Measurements from ENCODE around the gene VEGFA.

VEGFA gene

DNA sequence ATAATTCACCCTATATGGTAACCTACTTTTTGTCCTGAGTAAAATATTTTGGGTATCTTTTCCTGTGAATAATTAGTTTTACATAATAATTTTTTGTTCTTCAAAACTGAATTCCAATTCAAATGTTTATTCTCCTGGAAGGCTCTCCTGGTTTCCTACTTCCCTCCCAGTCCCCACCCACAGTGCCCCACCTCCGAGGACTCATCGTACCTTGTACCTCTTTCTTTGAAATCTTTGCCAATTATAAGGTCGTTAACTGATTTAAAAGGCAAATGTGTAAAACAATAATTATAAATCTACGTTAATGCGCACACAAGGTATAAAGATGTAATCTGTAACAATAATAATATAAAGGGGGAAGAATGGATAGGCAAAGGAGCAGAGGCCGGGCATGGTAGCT, 40.5 kb upstream of the VEGFA start:
- no peaks in the 10 kb centered on the region for H3K79me2 ChIP-seq (ENCODE audit: insufficient read depth, low read length)
- no peak for TF ChIP-seq CTCF (conservative IDR thresholded peaks at IDR 0.05; ENCODE audit: low read length)
- no peak for TF ChIP-seq EZH2phosphoT487 (IDR thresholded peaks at IDR 0.05; ENCODE audit: borderline replicate concordance)

DNA sequence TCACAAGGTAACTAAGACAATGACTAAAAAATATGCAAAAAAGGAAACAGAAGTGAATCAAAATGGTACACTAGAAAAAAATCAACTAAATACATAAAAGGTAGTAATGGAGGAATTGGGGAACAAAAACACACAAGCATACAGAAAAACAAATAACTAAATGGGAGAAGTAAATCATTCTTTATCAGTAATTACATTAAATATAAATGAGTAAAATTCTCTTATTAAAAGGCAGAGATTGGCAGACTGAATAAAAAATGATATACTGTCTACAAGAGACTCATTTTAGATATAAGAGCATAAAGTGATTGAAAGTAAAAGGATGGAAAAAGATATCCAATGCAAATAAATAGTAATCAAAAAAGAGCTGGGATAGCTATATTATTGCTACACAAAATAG, 39.4 kb upstream of the VEGFA start:
- no peaks in the 10 kb centered on the region; the same call in 1 of the 2 replicates for H3K9me3 ChIP-seq (ENCODE audit: insufficient read depth, low read depth, low read length)
- no peaks in the 10 kb centered on the region for H4K20me1 ChIP-seq (ENCODE audit: insufficient read depth, low read length, poor library complexity, severe bottlenecking)
- peaks cover 16% of the 10 kb centered on the region for H3K4me1 ChIP-seq (ENCODE audit: insufficient read depth, low read length, poor library complexity, severe bottlenecking)
- H2AFZ ChIP-seq (ENCODE audit: low read length), result no peak overlapping the region
- no peak overlapping the region for H3K4me2 ChIP-seq (ENCODE audit: low read depth, low read length, poor library complexity, severe bottlenecking)
- no peaks in the 10 kb centered on the region for H3K79me2 ChIP-seq (ENCODE audit: insufficient read depth, low read length)
- no peaks in the 10 kb centered on the region for H3K27me3 ChIP-seq (ENCODE audit: insufficient read depth, low read length, poor library complexity, severe bottlenecking)
- no peaks in the 10 kb centered on the region for H3F3A ChIP-seq (ENCODE audit: low read depth)
- H3K9ac ChIP-seq (ENCODE audit: low read depth, low read length, poor library complexity, severe bottlenecking), result no peak overlapping the region
- TF ChIP-seq EZH2phosphoT487 (IDR thresholded peaks at IDR 0.05; ENCODE audit: borderline replicate concordance) (no peak), CTCF (conservative IDR thresholded peaks at IDR 0.05; ENCODE audit: low read length) (no peak)
- no peaks in the 10 kb centered on the region for H3K36me3 ChIP-seq (ENCODE audit: insufficient read depth, low read length)
- H3K4me3 ChIP-seq (ENCODE audit: low read length, poor library complexity, severe bottlenecking), result no peak overlapping the region
- no peaks in the 10 kb centered on the region for H3K9me2 ChIP-seq (replicated peaks; ENCODE audit: low read depth, low read length)

More for the DNA sequence above, 40.5 kb upstream of the VEGFA start:
- no peak overlapping the region for H2AFZ ChIP-seq (ENCODE audit: low read length)
- no peaks in the 10 kb centered on the region for H3K36me3 ChIP-seq (ENCODE audit: insufficient read depth, low read length)
- H3K4me2 ChIP-seq (ENCODE audit: low read depth, low read length, poor library complexity, severe bottlenecking), result no peak overlapping the region
- no peaks in the 10 kb centered on the region for H3F3A ChIP-seq (ENCODE audit: low read depth)
- no peak overlapping the region for H3K9ac ChIP-seq (ENCODE audit: low read depth, low read length, poor library complexity, severe bottlenecking)
- H3K27me3 ChIP-seq (ENCODE audit: insufficient read depth, low read length, poor library complexity, severe bottlenecking), result no peaks in the 10 kb centered on the region
- H3K4me1 ChIP-seq (ENCODE audit: insufficient read depth, low read length, poor library complexity, severe bottlenecking), result peaks cover 21% of the 10 kb centered on the region
- H3K4me3 ChIP-seq (ENCODE audit: low read length, poor library complexity, severe bottlenecking), result no peak overlapping the region
- no peaks in the 10 kb centered on the region for H3K9me2 ChIP-seq (replicated peaks; ENCODE audit: low read depth, low read length)
- no peaks in the 10 kb centered on the region for H4K20me1 ChIP-seq (ENCODE audit: insufficient read depth, low read length, poor library complexity, severe bottlenecking)
- H3K9me3 ChIP-seq (ENCODE audit: insufficient read depth, low read depth, low read length), result no peaks in the 10 kb centered on the region; the same call in 1 of the 2 replicates

DNA sequence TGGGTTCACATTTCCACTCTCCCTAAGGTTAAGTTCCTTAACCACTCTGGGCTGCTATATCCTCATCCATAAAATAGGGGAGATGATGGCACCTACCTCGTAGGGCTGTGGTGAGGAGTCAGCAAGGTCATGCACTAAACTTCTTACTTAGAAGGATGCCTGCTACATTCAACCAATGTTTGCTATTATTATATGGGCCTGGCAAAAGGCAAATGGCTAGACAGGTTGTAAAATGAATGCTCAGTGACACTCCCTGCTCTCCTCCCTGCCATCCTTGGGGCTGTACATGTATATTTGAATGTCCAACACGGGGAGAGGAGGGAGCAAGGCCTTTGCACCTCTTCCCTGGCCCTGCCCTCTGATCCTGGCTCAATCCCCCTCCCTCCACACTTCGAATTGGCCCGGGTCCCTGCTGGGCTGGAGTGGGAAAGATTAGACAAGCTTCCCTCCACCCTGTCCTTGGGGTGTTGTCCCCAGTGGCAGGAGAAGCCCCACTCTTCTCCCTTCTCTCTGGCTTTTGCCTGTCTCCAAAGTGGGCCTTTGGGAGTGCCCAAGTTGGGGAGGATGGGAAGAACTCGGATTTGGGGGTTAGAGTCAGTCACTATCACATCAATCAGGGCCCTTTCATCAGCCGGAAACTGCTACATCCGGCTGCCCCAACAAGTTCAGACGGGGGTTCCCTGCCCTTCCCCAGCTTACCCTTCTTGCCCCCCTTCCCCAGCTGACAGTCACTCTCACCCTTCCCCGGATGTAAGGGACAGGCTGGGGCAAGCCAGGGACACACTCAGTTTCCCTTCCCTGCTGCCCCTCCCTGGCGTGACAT, 36.3 kb upstream of the VEGFA start:
- Histone ChIP-seq H3K36me3 (ENCODE audit: insufficient read depth, low read length) (no peaks in the 10 kb centered on the region), H3K9ac (ENCODE audit: low read depth, low read length, poor library complexity, severe bottlenecking) (peak overlapping the region; percentile 43), H3K4me2 (ENCODE audit: low read depth, low read length, poor library complexity, severe bottlenecking) (peak overlapping the region; percentile 32), H2AFZ (ENCODE audit: low read length) (no peak overlapping the region), H3F3A (ENCODE audit: low read depth) (no peaks in the 10 kb centered on the region), H3K9me3 (ENCODE audit: insufficient read depth, low read depth, low read length) (no peaks in the 10 kb centered on the region; the same call in 1 of the 2 replicates), H3K4me3 (ENCODE audit: low read length, poor library complexity, severe bottlenecking) (no peak overlapping the region), H4K20me1 (ENCODE audit: insufficient read depth, low read length, poor library complexity, severe bottlenecking) (no peaks in the 10 kb centered on the region), H3K4me1 (ENCODE audit: insufficient read depth, low read length, poor library complexity, severe bottlenecking) (peaks cover 11% of the 10 kb centered on the region), H3K9me2 (replicated peaks; ENCODE audit: low read depth, low read length) (no peaks in the 10 kb centered on the region), H3K79me2 (ENCODE audit: insufficient read depth, low read length) (no peaks in the 10 kb centered on the region), H3K27me3 (ENCODE audit: insufficient read depth, low read length, poor library complexity, severe bottlenecking) (no peaks in the 10 kb centered on the region)
- no peak for TF ChIP-seq CTCF (conservative IDR thresholded peaks at IDR 0.05; ENCODE audit: low read length)
- TF ChIP-seq EZH2phosphoT487 (IDR thresholded peaks at IDR 0.05; ENCODE audit: borderline replicate concordance), result no peak

Measured in Loucy (cell line).